Activated CD4-positive, alpha-beta memory T cell treated with anti-CD3 and anti-CD28 coated beads, Interleukin-2, amount 10 ng/mL, durations not matched to agents 7 days and 5 days (primary cell): ENCODE data around the gene LPGAT1. TPM values are rescaled to one million over a fixed set of nuclear protein-coding genes. Genes with fewer than 3 reads are reported as not detected.
"Not testable (repeated sequence)": the region's sequence is repeated elsewhere in the genome, so short reads cannot be mapped to it uniquely, and the experiment has no call there.

Experiments
- CTCF ChIA-PET: fragments of 350-600 bp; sonication (Branson Sonifier 250); formaldehyde crosslinking; loops from one replicate; lab custom pipeline; 2021; ENCODE audit warnings: antibody characterized with exemption, inconsistent platforms; lab: Charles Lee
- POLR2A ChIA-PET: fragments of 350-600 bp; sonication (Branson Sonifier 250); formaldehyde crosslinking; loops from one replicate; lab custom pipeline; 2021; ENCODE audit warnings: antibody characterized with exemption; lab: Charles Lee
- DNase-seq: peaks from one replicate; pipeline ENCODE4 v3.0.0-alpha.2; 2020
- H3K27ac Mint-ChIP-seq: one replicate; pipeline ENCODE4 v1.8.0; 2021; ENCODE audit warnings: mild to moderate bottlenecking, mixed read lengths
- H3K27me3 Mint-ChIP-seq: one replicate; pipeline ENCODE4 v1.8.0; 2021; ENCODE audit warnings: mixed read lengths
- H3K36me3 Mint-ChIP-seq: one replicate; pipeline ENCODE4 v1.8.0; 2021; ENCODE audit warnings: low read depth, mixed read lengths
- H3K4me1 Mint-ChIP-seq: one replicate; pipeline ENCODE4 v1.8.0; 2021; ENCODE audit warnings: mixed read lengths
- H3K4me3 Mint-ChIP-seq: one replicate; pipeline ENCODE4 v1.8.0; 2021; ENCODE audit warnings: mild to moderate bottlenecking, mixed read lengths
- H3K9me3 Mint-ChIP-seq: one replicate; pipeline ENCODE4 v1.8.0; 2021; ENCODE audit warnings: mixed read lengths
- total RNA-seq, 2 experiments: library from RNA; stranded (reverse); gene quantifications; one replicate each; pipeline ENCODE4 v1.2.3, GENCODE V29; 2021

LPGAT1 gene
- total RNA-seq, 2 experiments from 2014 or later, result 52.6 to 55.2 TPM

DNA sequence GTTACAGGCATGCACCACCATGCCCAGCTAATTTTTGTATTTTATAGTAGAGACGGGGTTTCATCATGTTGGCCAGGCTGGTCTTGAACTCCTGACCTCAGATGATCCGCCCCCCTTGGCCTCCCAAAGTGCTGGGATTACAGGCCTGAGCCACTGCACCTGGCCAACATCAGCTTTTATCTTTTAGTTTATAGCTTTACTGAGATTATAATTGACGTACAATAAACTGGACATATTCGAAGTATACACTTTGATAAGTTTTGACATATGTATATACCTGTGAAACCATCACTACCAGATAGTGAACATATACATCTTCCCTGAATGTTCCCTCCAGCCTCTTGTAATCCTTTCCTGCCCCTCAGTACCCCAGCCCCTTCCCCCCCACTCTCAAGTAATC lies 114.0 kb downstream of the LPGAT1 start:
- H3K27ac Mint-ChIP-seq, POLR2A ChIA-PET, H3K36me3 Mint-ChIP-seq, H3K9me3 Mint-ChIP-seq, H3K4me3 Mint-ChIP-seq, H3K4me1 Mint-ChIP-seq, DNase-seq, H3K27me3 Mint-ChIP-seq: not testable (repeated sequence)
- CTCF ChIA-PET, result interaction anchor here (1.3 to 1.4 kb wide), 2 partner anchors 18 to 36 kb away, joined by 4 read pairs; no protein-coding TSS in a partner anchor

DNA sequence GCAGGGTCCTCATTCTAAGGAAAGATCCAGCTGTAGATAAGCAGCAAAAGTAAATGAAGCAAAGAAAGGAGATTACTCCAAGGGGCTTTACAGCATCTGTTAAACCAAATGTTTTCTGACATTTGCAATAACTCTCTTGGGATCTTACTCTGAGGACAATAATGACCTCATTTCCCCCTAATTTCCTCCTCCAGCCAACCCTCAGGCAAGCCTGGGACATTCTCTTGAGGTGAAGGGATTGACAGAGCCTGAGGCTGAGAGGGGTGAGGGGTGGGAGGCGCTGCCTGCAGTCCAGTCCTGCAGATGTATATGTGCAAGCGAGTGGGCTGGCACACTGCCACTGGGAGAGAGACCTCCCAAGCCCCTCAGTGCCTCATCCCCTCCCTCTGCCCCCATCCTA lies 114.6 kb downstream of the LPGAT1 start:
- no peak overlapping the region for H3K4me3 Mint-ChIP-seq
- no peak overlapping the region for H3K27ac Mint-ChIP-seq
- POLR2A ChIA-PET, result no interaction called here

GRCh38 chr1:211714154-211714553 lies 116.4 kb downstream of the LPGAT1 start:
- POLR2A ChIA-PET, result no interaction called here
- DNase-seq, result no peak

More for the DNA sequence above, 114.6 kb downstream of the LPGAT1 start:
- DNase-seq, result no peak
- Mint-ChIP-seq H3K27me3 (peaks cover 3% of the 10 kb centered on the region), H3K36me3 (no peaks in the 10 kb centered on the region), H3K9me3 (no peaks in the 10 kb centered on the region), H3K4me1 (no peaks in the 10 kb centered on the region)
- CTCF ChIA-PET, result interaction anchor here (1.3 to 1.4 kb wide), 2 partner anchors 18 to 35 kb away, joined by 4 read pairs; no protein-coding TSS in a partner anchor

DNA sequence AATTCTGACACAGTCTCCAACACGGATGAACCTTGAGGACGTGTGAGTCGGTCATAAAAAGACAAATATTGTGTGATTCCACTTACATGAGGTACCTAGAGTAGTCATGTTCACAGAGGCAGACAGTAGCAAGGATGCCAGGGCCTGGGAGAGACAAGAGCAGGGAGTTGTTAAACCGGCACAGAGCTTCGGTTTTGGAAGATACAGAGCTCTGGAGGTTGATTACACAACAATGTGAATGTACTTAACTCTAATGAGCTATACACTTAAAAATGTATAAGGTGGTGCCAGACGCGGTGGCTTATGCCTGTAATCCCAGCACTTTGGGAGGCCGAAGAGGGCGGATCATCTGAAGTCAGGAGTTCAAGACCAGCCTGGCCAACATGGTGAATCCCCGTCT lies 117.3 kb downstream of the LPGAT1 start:
- no peaks in the 10 kb centered on the region for H3K9me3 Mint-ChIP-seq
- H3K27me3 Mint-ChIP-seq, result peaks cover 3% of the 10 kb centered on the region
- no peaks in the 10 kb centered on the region for H3K36me3 Mint-ChIP-seq
- CTCF ChIA-PET, result interaction anchor here (1.2 kb wide), 1 partner anchor 15 kb away, joined by 6 read pairs; no protein-coding TSS in a partner anchor
- DNase-seq, result no peak
- H3K4me1 Mint-ChIP-seq, result no peaks in the 10 kb centered on the region
- no peak overlapping the region for H3K27ac Mint-ChIP-seq
- no peak overlapping the region for H3K4me3 Mint-ChIP-seq
- POLR2A ChIA-PET, result no interaction called here

More at GRCh38 chr1:211714154-211714553, 116.4 kb downstream of the LPGAT1 start:
- Mint-ChIP-seq H3K9me3 (no peaks in the 10 kb centered on the region), H3K36me3 (no peaks in the 10 kb centered on the region), H3K4me3 (no peak overlapping the region), H3K4me1 (no peaks in the 10 kb centered on the region), H3K27me3 (peaks cover 3% of the 10 kb centered on the region), H3K27ac (no peak overlapping the region)
- CTCF ChIA-PET, result interaction anchor here (0.6 kb wide), 1 partner anchor 14 kb away, joined by 3 read pairs; no protein-coding TSS in a partner anchor

GRCh38 chr1:211711315-211711705 lies 119.3 kb downstream of the LPGAT1 start:
- H3K4me3 Mint-ChIP-seq, result no peak overlapping the region
- H3K9me3 Mint-ChIP-seq, result no peaks in the 10 kb centered on the region
- H3K4me1 Mint-ChIP-seq, result no peaks in the 10 kb centered on the region
- DNase-seq, result no peak
- H3K36me3 Mint-ChIP-seq, result no peaks in the 10 kb centered on the region
- H3K27me3 Mint-ChIP-seq, result no peaks in the 10 kb centered on the region
- ChIA-PET CTCF (interaction anchor here (1.5 kb wide), 1 partner anchor 13 kb away, joined by 8 read pairs; no protein-coding TSS in a partner anchor), POLR2A (no interaction called here)
- H3K27ac Mint-ChIP-seq, result no peak overlapping the region

DNA sequence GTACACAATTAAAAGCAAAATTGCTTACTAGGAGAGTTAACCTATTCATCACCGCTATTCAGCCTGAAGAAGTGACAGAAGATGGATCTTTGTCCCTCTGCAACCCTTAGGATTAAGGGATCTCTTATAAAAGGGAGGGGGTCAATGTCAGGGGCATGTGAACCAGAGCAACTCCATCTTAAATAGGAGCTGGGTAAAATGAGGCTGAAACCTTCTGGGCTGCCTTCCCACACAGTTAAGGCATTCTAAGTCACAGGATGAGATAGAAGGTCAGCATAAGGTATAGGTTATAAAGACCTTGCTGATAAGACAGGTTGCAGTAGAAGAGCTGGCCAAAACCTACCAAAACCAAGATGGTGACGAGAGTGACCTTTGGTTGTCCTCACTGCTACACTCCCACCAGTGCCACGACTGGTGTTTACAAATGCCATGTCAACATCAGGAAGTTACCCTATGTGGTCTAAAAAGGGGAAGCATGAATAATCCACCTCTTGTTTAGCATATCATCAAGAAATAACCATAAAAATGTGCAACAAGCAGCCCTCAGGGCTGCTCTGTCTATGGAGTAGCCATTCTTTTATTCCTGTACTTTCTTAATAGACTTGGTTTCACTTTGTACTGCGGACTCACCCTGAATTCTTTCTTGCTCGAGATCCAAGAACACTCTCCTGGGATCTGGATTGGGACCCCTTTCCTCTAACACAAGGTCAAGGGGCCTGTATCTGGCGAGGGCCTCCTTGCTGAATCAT lies 119.8 kb downstream of the LPGAT1 start:
- Mint-ChIP-seq H3K36me3 (no peaks in the 10 kb centered on the region), H3K4me1 (no peaks in the 10 kb centered on the region)
- CTCF ChIA-PET, result interaction anchor here (1.5 kb wide), 1 partner anchor 12 kb away, joined by 8 read pairs; no protein-coding TSS in a partner anchor

GRCh38 chr1:211708926-211709325 lies 121.6 kb downstream of the LPGAT1 start:
- POLR2A ChIA-PET, result no interaction called here

More for the DNA sequence above, 119.8 kb downstream of the LPGAT1 start:
- H3K27me3 Mint-ChIP-seq, result no peaks in the 10 kb centered on the region
- H3K9me3 Mint-ChIP-seq, result no peaks in the 10 kb centered on the region
- POLR2A ChIA-PET, result no interaction called here
- H3K27ac Mint-ChIP-seq, result no peak overlapping the region
- DNase-seq, result no peak
- H3K4me3 Mint-ChIP-seq, result no peak overlapping the region

GRCh38 chr1:211708006-211708405 lies 122.6 kb downstream of the LPGAT1 start:
- Mint-ChIP-seq H3K4me1 (no peaks in the 10 kb centered on the region), H3K9me3 (no peaks in the 10 kb centered on the region), H3K27me3 (no peaks in the 10 kb centered on the region), H3K4me3 (no peak overlapping the region), H3K27ac (no peak overlapping the region), H3K36me3 (no peaks in the 10 kb centered on the region)
- no peak for DNase-seq
- POLR2A ChIA-PET, result no interaction called here
- CTCF ChIA-PET, result interaction anchor here (2.4 kb wide), 1 partner anchor 10 kb away, joined by 9 read pairs; no protein-coding TSS in a partner anchor

More at GRCh38 chr1:211708926-211709325, 121.6 kb downstream of the LPGAT1 start:
- Mint-ChIP-seq H3K4me1 (no peaks in the 10 kb centered on the region), H3K36me3 (no peaks in the 10 kb centered on the region), H3K4me3 (no peak overlapping the region), H3K27me3 (no peaks in the 10 kb centered on the region), H3K27ac (no peak overlapping the region), H3K9me3 (no peaks in the 10 kb centered on the region)
- CTCF ChIA-PET, result interaction anchor here (1.1 to 2.4 kb wide), 2 partner anchors 11 to 28 kb away, joined by 3 to 9 read pairs; no protein-coding TSS in a partner anchor
- DNase-seq, result no peak

- peaks cover 11% of the 10 kb centered on the region for H3K27me3 Mint-ChIP-seq
- no peak overlapping the region for H3K27ac Mint-ChIP-seq
- ChIA-PET POLR2A (no interaction called here), CTCF (interaction anchor here (0.9 kb wide), 1 partner anchor 111 kb away, joined by 3 read pairs; no protein-coding TSS in a partner anchor)
- no peaks in the 10 kb centered on the region for H3K36me3 Mint-ChIP-seq
- no peaks in the 10 kb centered on the region for H3K4me1 Mint-ChIP-seq
- no peak for DNase-seq
- H3K9me3 Mint-ChIP-seq, result no peaks in the 10 kb centered on the region
- no peak overlapping the region for H3K4me3 Mint-ChIP-seq
These were observed 125.0 kb downstream of the LPGAT1 start for GRCh38 chr1:211705467-211706091.

GRCh38 chr1:211704543-211704942 lies 126.0 kb downstream of the LPGAT1 start:
- peaks cover 15% of the 10 kb centered on the region for H3K27me3 Mint-ChIP-seq
- H3K4me3 Mint-ChIP-seq, result no peak overlapping the region
- H3K36me3 Mint-ChIP-seq, result no peaks in the 10 kb centered on the region
- DNase-seq, result no peak
- ChIA-PET POLR2A (no interaction called here), CTCF (interaction anchor here (1.4 kb wide), 1 partner anchor 85 kb away, joined by 3 read pairs; no protein-coding TSS in a partner anchor)
- no peaks in the 10 kb centered on the region for H3K9me3 Mint-ChIP-seq
- H3K4me1 Mint-ChIP-seq, result peaks cover under 1% of the 10 kb centered on the region
- H3K27ac Mint-ChIP-seq, result no peak overlapping the region

DNA sequence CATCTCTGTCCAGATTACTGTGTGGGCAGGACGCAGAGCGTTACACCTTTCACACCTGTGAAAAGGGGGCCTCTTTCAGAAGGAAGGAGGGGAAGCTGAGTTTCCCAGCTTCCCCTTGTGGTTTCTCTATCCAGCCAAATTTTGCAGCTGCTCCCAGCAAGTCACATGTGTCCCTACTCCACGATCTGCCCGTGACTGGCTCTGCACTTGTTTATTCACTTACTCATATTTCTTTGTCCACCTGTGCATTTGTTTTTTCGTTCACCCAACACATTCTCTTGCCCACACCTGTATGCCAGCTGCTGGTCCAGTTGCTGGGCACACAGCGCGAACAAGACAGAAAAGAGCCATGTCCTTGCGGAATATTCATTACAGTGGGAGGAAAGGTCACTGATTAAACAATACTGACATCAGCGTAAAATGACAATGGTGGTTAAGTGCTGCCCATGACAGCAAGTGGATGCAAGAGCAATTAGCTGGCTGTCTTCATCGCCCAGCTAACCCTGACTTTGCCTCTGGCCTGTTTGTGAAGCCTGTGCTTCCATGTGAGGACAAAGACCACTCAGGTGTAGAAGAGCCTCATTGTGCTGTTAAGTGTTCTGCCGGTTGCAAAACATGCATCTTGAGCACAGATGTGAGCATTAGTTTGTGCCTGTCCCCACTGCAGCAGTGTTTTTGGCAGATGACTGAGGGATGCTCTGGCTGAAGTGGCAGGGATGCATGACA lies 126.6 kb downstream of the LPGAT1 start:
- H3K27ac Mint-ChIP-seq, result no peak overlapping the region
- H3K9me3 Mint-ChIP-seq, result no peaks in the 10 kb centered on the region
- H3K4me3 Mint-ChIP-seq, result no peak overlapping the region
- ChIA-PET POLR2A (no interaction called here), CTCF (interaction anchor here (1.4 kb wide), 1 partner anchor 85 kb away, joined by 3 read pairs; no protein-coding TSS in a partner anchor)
- peaks cover 17% of the 10 kb centered on the region for H3K27me3 Mint-ChIP-seq
- no peak for DNase-seq
- H3K4me1 Mint-ChIP-seq, result peaks cover 4% of the 10 kb centered on the region
- no peaks in the 10 kb centered on the region for H3K36me3 Mint-ChIP-seq

DNA sequence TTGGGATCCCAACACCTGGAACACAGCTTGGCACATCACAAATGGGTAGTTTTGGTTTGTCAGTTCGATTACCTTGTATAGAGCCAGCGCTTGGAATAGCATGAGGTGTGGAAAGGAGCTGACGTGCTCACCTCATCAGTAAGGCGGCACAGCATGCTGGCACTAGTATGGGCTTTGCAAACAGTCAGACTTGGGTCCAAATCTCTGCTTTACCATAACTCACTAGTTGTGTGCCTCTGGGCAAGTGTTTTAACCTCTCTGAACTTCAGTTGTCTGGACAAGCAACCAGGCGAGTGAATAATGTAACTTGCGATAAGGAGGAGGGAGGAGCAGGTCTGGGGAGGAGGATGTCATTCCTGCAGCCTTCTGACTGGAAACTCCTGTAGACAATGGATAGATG lies 128.8 kb downstream of the LPGAT1 start:
- DNase-seq, result no peak
- Mint-ChIP-seq H3K4me3 (no peak overlapping the region), H3K4me1 (peaks cover 21% of the 10 kb centered on the region), H3K36me3 (no peaks in the 10 kb centered on the region), H3K9me3 (no peaks in the 10 kb centered on the region), H3K27me3 (peaks cover 20% of the 10 kb centered on the region), H3K27ac (no peak overlapping the region)
- POLR2A ChIA-PET, result no interaction called here
- CTCF ChIA-PET, result interaction anchor here (0.9 kb wide), 1 partner anchor 83 kb away, joined by 4 read pairs; no protein-coding TSS in a partner anchor
